GM12892 (cell line): ENCODE measurements around the gene HMGA1.

Experiments
- POLR2A ChIP-seq: IDR thresholded peaks from 2 replicates; pipeline ENCODE4 v1.6.1; 2011; ENCODE audit warnings: low read depth, low read length, control low read depth
- POLR2AphosphoS5 ChIP-seq: IDR thresholded peaks from 2 replicates; pipeline ENCODE4 v1.6.1; 2011; ENCODE audit warnings: low read depth, low read length, control low read depth
- TAF1 ChIP-seq: IDR thresholded peaks from 2 replicates; pipeline ENCODE4 v1.6.1; 2011; ENCODE audit warnings: low read depth, mild to moderate bottlenecking, control low read depth, low read length, borderline replicate concordance

DNA sequence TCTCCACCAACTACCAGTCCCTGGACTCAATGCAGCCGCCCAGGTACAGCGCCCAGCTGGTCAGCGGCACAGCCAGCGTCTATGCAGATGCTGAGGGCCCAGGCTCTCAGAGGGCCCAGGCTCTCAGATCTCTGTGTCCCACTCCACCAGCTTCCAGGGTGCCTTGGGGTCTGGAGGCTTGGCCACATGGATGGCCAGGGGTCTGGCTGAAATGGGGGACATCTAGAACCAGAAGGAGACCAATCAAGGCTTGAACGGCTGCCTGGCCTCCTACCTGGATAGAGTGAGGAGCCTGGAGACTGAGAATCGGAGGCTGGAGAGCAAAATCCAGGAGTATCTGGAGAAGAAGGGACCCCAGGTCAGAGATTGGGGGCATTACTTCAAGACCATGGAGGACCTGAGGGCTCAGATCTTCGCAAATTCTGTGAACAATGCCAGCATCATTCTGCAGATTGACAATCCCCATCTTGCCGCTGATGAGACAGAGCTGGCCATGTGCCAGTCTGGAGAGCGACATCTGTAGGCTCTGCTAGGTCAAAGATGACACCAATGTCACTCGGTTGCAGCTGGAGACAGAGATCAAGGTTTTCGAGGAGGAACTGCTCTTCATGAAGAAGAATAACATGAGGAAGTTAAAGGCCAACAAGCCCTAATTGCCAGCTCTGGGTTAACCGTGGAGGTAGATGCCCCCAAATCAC, 46.7 kb upstream of the HMGA1 start:
- TF ChIP-seq POLR2AphosphoS5 (no peak), POLR2A (no peak), TAF1 (no peak)
